ENCODE results near the gene PHF21B.

DNA sequence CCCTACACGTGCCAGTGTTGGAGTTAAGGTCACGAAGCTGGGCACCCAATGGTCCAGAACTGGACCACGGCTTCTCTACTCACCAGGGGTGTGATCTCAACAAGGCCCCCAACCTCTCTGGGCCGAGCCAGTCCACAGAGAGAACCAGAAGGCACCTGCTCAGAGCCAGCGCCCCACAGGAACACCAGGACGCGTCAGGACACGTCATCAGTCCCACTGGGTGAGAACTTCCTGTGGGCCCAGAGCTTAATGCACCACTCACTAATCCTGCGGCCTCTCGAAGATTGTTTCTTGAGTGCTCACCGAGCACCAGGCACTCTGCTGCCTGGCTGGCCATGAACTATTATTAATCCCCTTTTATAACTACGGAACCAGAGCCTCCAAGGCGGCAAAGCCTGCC, 10.1 kb downstream of the PHF21B start:
- TF ChIP-seq EZH2 (IDR thresholded peaks at IDR 0.05): no peak
- TF ChIP-seq, protein P1, sequence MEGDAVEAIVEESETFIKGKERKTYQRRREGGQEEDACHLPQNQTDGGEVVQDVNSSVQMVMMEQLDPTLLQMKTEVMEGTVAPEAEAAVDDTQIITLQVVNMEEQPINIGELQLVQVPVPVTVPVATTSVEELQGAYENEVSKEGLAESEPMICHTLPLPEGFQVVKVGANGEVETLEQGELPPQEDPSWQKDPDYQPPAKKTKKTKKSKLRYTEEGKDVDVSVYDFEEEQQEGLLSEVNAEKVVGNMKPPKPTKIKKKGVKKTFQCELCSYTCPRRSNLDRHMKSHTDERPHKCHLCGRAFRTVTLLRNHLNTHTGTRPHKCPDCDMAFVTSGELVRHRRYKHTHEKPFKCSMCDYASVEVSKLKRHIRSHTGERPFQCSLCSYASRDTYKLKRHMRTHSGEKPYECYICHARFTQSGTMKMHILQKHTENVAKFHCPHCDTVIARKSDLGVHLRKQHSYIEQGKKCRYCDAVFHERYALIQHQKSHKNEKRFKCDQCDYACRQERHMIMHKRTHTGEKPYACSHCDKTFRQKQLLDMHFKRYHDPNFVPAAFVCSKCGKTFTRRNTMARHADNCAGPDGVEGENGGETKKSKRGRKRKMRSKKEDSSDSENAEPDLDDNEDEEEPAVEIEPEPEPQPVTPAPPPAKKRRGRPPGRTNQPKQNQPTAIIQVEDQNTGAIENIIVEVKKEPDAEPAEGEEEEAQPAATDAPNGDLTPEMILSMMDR (IDR thresholded peaks at IDR 0.05): no peak

Data from neural progenitor cell (in vitro differentiated cells).